Fibroblast of lung (primary cell): ENCODE results near the gene ZNF407.

Source experiments
- EZH2 ChIP-seq: IDR thresholded peaks from 2 replicates; pipeline ENCODE4 v1.5.1; 2012; ENCODE audit warnings: low read length, control low read depth, mild to moderate bottlenecking; ENCODE audit errors: missing control alignments
- TF ChIP-seq, protein P1 (sequence below), 2 donors: IDR thresholded peaks in 1 of 2; conservative IDR thresholded peaks in 1 of 2; 1 replicate in 1 of 2; 2 replicates in 1 of 2; pipeline ENCODE4 v1.5.1; 2011 to 2012; ENCODE audit warnings: low read length in 2 of 2, control low read depth in 1 of 2, inconsistent platforms in 1 of 2, low read depth in 1 of 2, mild to moderate bottlenecking in 1 of 2

DNA sequence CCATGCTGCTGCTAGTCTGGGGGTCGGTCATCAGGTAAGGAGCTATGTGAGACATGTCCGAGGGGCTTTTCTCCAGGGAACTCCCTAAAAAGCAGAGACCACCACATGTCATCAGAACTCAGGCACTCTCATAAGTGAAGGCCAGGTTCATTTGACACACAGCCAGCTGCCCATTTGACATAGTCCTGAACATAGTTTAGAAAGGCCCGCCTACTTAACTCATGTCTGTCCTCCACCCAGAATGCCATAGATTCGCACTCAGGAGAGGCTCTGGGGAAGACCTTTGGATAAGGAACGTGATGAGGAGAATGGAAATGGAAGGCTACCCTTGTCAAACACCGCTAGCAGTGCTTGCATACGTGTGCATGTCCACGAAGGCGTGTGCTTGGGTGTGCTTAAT, 454.1 kb downstream of the ZNF407 start:
- TF ChIP-seq, protein P1, sequence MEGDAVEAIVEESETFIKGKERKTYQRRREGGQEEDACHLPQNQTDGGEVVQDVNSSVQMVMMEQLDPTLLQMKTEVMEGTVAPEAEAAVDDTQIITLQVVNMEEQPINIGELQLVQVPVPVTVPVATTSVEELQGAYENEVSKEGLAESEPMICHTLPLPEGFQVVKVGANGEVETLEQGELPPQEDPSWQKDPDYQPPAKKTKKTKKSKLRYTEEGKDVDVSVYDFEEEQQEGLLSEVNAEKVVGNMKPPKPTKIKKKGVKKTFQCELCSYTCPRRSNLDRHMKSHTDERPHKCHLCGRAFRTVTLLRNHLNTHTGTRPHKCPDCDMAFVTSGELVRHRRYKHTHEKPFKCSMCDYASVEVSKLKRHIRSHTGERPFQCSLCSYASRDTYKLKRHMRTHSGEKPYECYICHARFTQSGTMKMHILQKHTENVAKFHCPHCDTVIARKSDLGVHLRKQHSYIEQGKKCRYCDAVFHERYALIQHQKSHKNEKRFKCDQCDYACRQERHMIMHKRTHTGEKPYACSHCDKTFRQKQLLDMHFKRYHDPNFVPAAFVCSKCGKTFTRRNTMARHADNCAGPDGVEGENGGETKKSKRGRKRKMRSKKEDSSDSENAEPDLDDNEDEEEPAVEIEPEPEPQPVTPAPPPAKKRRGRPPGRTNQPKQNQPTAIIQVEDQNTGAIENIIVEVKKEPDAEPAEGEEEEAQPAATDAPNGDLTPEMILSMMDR (conservative IDR thresholded peaks at IDR 0.05 in 1 of 2, IDR thresholded peaks at IDR 0.05 in 1 of 2; ENCODE audit: low read depth in 1 of 2, low read length in 2 of 2), result no peak
- no peak for TF ChIP-seq EZH2
